Measurements from ENCODE around the gene APOBEC3A. TPM values are rescaled to one million over a fixed set of nuclear protein-coding genes. Genes with fewer than 3 reads are reported as not detected.
"Not testable (repeated sequence)": the region's sequence is repeated elsewhere in the genome, so short reads cannot be mapped to it uniquely, and the experiment has no call there.

Gene APOBEC3A
- total RNA-seq, 4 donors from 2014 or later: 0.75 to 0.76 TPM; not detected in 2

- Histone ChIP-seq H3K4me1 (no peaks in the 10 kb centered on the region), H3K36me3 (no peaks in the 10 kb centered on the region), H3K27ac (no peak overlapping the region), H3K27me3 (peaks cover 30 to 49% (median 46%) of the 10 kb centered on the region in 3 donors), H3K9me3 (no peaks in the 10 kb centered on the region), H3K4me3 (no peak overlapping the region)
- intact Hi-C loops (cut with DNase I; ENCODE audit: low total_unique reads) (no loop called here), in situ Hi-C loops (cut with MboI; ENCODE audit: low sequenced_read_pairs in 4 of 4) (no loop called here)
- TF ChIP-seq POLR2A (IDR thresholded peaks at IDR 0.05) (no peak), CTCF (IDR thresholded peaks at IDR 0.05 in 4 of 5, conservative IDR thresholded peaks at IDR 0.05 in 1 of 5) (no peak)
- no peak for DNase-seq
- no peak for ATAC-seq
These were observed 14.2 kb upstream of the APOBEC3A start for GRCh38 chr22:38943201-38943600.

GRCh38 chr22:38943882-38944281, 13.5 kb upstream of the APOBEC3A start:
- no peak for DNase-seq
- in situ Hi-C loops (cut with MboI; ENCODE audit: low sequenced_read_pairs in 4 of 4) (no loop called here), intact Hi-C loops (cut with DNase I; ENCODE audit: low total_unique reads) (no loop called here)

GRCh38 chr22:38944653-38945052, 12.8 kb upstream of the APOBEC3A start:
- no peaks in the 10 kb centered on the region for H3K36me3 ChIP-seq
- H3K27me3 ChIP-seq: peaks cover 30 to 49% (median 46%) of the 10 kb centered on the region in 3 donors
- no peaks in the 10 kb centered on the region for H3K4me1 ChIP-seq
- DNase-seq (no peak), ATAC-seq (no peak)
- intact Hi-C loops (cut with DNase I; ENCODE audit: low total_unique reads) (no loop called here), in situ Hi-C loops (cut with MboI; ENCODE audit: low sequenced_read_pairs in 4 of 4) (no loop called here)
- H3K4me3 ChIP-seq: no peak overlapping the region
- H3K27ac ChIP-seq: no peak overlapping the region
- no peaks in the 10 kb centered on the region for H3K9me3 ChIP-seq
- TF ChIP-seq CTCF (IDR thresholded peaks at IDR 0.05 in 4 of 5, conservative IDR thresholded peaks at IDR 0.05 in 1 of 5) (no peak), POLR2A (IDR thresholded peaks at IDR 0.05) (no peak)

More at GRCh38 chr22:38943882-38944281, 13.5 kb upstream of the APOBEC3A start:
- H3K27ac ChIP-seq: no peak overlapping the region
- peaks cover 30 to 49% (median 46%) of the 10 kb centered on the region in 3 donors for H3K27me3 ChIP-seq
- no peaks in the 10 kb centered on the region for H3K36me3 ChIP-seq
- H3K4me1 ChIP-seq: no peaks in the 10 kb centered on the region
- no peak for TF ChIP-seq CTCF (IDR thresholded peaks at IDR 0.05 in 4 of 5, conservative IDR thresholded peaks at IDR 0.05 in 1 of 5)
- TF ChIP-seq POLR2A (IDR thresholded peaks at IDR 0.05): no peak
- no peak for ATAC-seq
- no peak overlapping the region for H3K4me3 ChIP-seq
- no peaks in the 10 kb centered on the region for H3K9me3 ChIP-seq

GRCh38 chr22:38945706-38946338, 11.6 kb upstream of the APOBEC3A start:
- peaks cover 30 to 51% (median 46%) of the 10 kb centered on the region in 3 donors for H3K27me3 ChIP-seq
- intact Hi-C loops (cut with DNase I; ENCODE audit: low total_unique reads): not testable (repeated sequence)

GRCh38 chr22:38946771-38947170, 10.6 kb upstream of the APOBEC3A start:
- H3K27ac ChIP-seq: no peak overlapping the region
- H3K4me1 ChIP-seq: no peaks in the 10 kb centered on the region
- DNase-seq (no peak), ATAC-seq (no peak)
- H3K36me3 ChIP-seq: no peaks in the 10 kb centered on the region
- H3K27me3 ChIP-seq: peaks cover 30 to 46% (median 43%) of the 10 kb centered on the region in 3 donors
- intact Hi-C loops (cut with DNase I; ENCODE audit: low total_unique reads) (no loop called here), in situ Hi-C loops (cut with MboI; ENCODE audit: low sequenced_read_pairs in 4 of 4) (no loop called here)
- no peaks in the 10 kb centered on the region for H3K9me3 ChIP-seq
- no peak overlapping the region for H3K4me3 ChIP-seq
- TF ChIP-seq CTCF (IDR thresholded peaks at IDR 0.05 in 4 of 5, conservative IDR thresholded peaks at IDR 0.05 in 1 of 5) (no peak), POLR2A (IDR thresholded peaks at IDR 0.05) (no peak)

More at GRCh38 chr22:38945706-38946338, 11.6 kb upstream of the APOBEC3A start:
- H3K36me3 ChIP-seq; H3K4me3 ChIP-seq; ATAC-seq; in situ Hi-C loops (cut with MboI; ENCODE audit: low sequenced_read_pairs in 4 of 4); H3K9me3 ChIP-seq; DNase-seq; H3K4me1 ChIP-seq; H3K27ac ChIP-seq: not testable (repeated sequence)
